HG02973 (cell line): Measurements from ENCODE around the gene WWOX.

ENCODE experiments used
- ATAC-seq: cut with Tn5 transposase; IDR thresholded peaks from one replicate; pipeline ENCODE4 v1.9.1; 2021; ENCODE audit warnings: moderate library complexity; ENCODE audit not compliant: unreplicated experiment

Gene WWOX

GRCh38 chr16:78430281-78430680 is 330.8 kb downstream of the WWOX start:
- no peak for ATAC-seq

- no peak for ATAC-seq
Observed at GRCh38 chr16:78431004-78431670, 331.7 kb downstream of the WWOX start.

- no peak for ATAC-seq
Observed at GRCh38 chr16:78431701-78432100, 332.2 kb downstream of the WWOX start.

- ATAC-seq: no peak
Observed at GRCh38 chr16:78432451-78432850, 333.0 kb downstream of the WWOX start.

GRCh38 chr16:78433116-78433515 is 333.7 kb downstream of the WWOX start:
- ATAC-seq: no peak

- no peak for ATAC-seq
Observed at GRCh38 chr16:78434401-78434800, 334.9 kb downstream of the WWOX start.

GRCh38 chr16:78435260-78435659 is 335.8 kb downstream of the WWOX start:
- ATAC-seq: no peak

GRCh38 chr16:78436023-78436422 is 336.6 kb downstream of the WWOX start:
- no peak for ATAC-seq

GRCh38 chr16:78436846-78437245 is 337.4 kb downstream of the WWOX start:
- ATAC-seq: no peak

- no peak for ATAC-seq
Observed at GRCh38 chr16:78437352-78437968, 338.0 kb downstream of the WWOX start.

GRCh38 chr16:78438219-78438618 is 338.8 kb downstream of the WWOX start:
- ATAC-seq: no peak

- ATAC-seq: no peak
Observed at GRCh38 chr16:78438632-78439031, 339.2 kb downstream of the WWOX start.

GRCh38 chr16:78439646-78440045 is 340.2 kb downstream of the WWOX start:
- no peak for ATAC-seq

- no peak for ATAC-seq
Observed at GRCh38 chr16:78441298-78441697, 341.8 kb downstream of the WWOX start.

- no peak for ATAC-seq
Observed at GRCh38 chr16:78443542-78444364, 344.3 kb downstream of the WWOX start.

GRCh38 chr16:78445818-78446217 is 346.4 kb downstream of the WWOX start:
- no peak for ATAC-seq

GRCh38 chr16:78446486-78446885 is 347.0 kb downstream of the WWOX start:
- ATAC-seq: no peak

GRCh38 chr16:78446992-78447563 is 347.6 kb downstream of the WWOX start:
- ATAC-seq: no peak

GRCh38 chr16:78448658-78449271 is 349.3 kb downstream of the WWOX start:
- no peak for ATAC-seq

GRCh38 chr16:78450255-78450654 is 350.8 kb downstream of the WWOX start:
- no peak for ATAC-seq

- ATAC-seq: no peak
Observed at GRCh38 chr16:78452025-78452555, 352.6 kb downstream of the WWOX start.
